HEK293 (cell line): ENCODE measurements around the gene PANX2.
A peak's percentile ranks its signal among the peaks of the same experiment; 100 is the strongest.

Experiments used
- ELK4 ChIP-seq: IDR thresholded peaks from 2 replicates; pipeline ENCODE4 v1.6.1; 2011; ENCODE audit warnings: mild to moderate bottlenecking, low read depth, low read length, borderline replicate concordance
- GFI1B ChIP-seq: fragments of 450-650 bp; formaldehyde crosslinking; IDR thresholded peaks from 2 replicates; pipeline ENCODE4 v1.5.1; 2016; ENCODE audit warnings: missing biosample characterization, missing genetic modification characterization
- GLIS2 ChIP-seq: fragments of 450-650 bp; formaldehyde crosslinking; IDR thresholded peaks from 2 replicates; pipeline ENCODE4 v1.5.1; 2016; ENCODE audit warnings: missing biosample characterization, missing genetic modification characterization
- KLF7 ChIP-seq: fragments of 450-650 bp; formaldehyde crosslinking; IDR thresholded peaks from 2 replicates; pipeline ENCODE4 v1.5.1; 2016; ENCODE audit warnings: missing biosample characterization, missing genetic modification characterization, borderline replicate concordance
- PBX3 ChIP-seq: sonication (generic); formaldehyde crosslinking; IDR thresholded peaks from 2 replicates; pipeline ENCODE4 v1.8.1; 2022; ENCODE audit warnings: mild to moderate bottlenecking, moderate library complexity, missing genetic modification reagents
- PRDM6 ChIP-seq: fragments of 450-650 bp; formaldehyde crosslinking; IDR thresholded peaks from 2 replicates; pipeline ENCODE4 v1.5.1; 2017; ENCODE audit warnings: missing biosample characterization, missing genetic modification characterization
- SALL2 ChIP-seq: fragments of 450-650 bp; formaldehyde crosslinking; IDR thresholded peaks from 2 replicates; pipeline ENCODE4 v1.5.0; 2017; ENCODE audit warnings: missing biosample characterization, mild to moderate bottlenecking, missing genetic modification characterization, borderline replicate concordance
- SP3 ChIP-seq: fragments of 450-650 bp; formaldehyde crosslinking; IDR thresholded peaks from 2 replicates; pipeline ENCODE4 v1.5.1; 2016; ENCODE audit warnings: missing biosample characterization, missing genetic modification characterization
- WT1 ChIP-seq: fragments of 450-650 bp; formaldehyde crosslinking; IDR thresholded peaks from 2 replicates; pipeline ENCODE4 v1.5.1; 2016; ENCODE audit warnings: missing biosample characterization, missing genetic modification characterization
- ZBTB1 ChIP-seq: fragments of 450-650 bp; formaldehyde crosslinking; IDR thresholded peaks from 2 replicates; pipeline ENCODE4 v1.5.1; 2016; ENCODE audit warnings: missing biosample characterization, missing genetic modification characterization
- ZBTB10 ChIP-seq: fragments of 450-650 bp; formaldehyde crosslinking; IDR thresholded peaks from 2 replicates; pipeline ENCODE4 v1.5.1; 2016; ENCODE audit warnings: missing biosample characterization, missing genetic modification characterization
- ZFHX2 ChIP-seq: fragments of 450-650 bp; formaldehyde crosslinking; conservative IDR thresholded peaks from 2 replicates; pipeline ENCODE4 v1.5.1; 2016; ENCODE audit warnings: missing biosample characterization, missing genetic modification characterization
- ZNF133 ChIP-seq: fragments of 450-650 bp; formaldehyde crosslinking; IDR thresholded peaks from 2 replicates; pipeline ENCODE4 v1.5.1; 2016; ENCODE audit warnings: missing biosample characterization, missing genetic modification characterization
- ZNF148 ChIP-seq: fragments of 450-650 bp; formaldehyde crosslinking; IDR thresholded peaks from 2 replicates; pipeline ENCODE4 v1.5.0; 2017; ENCODE audit warnings: missing biosample characterization, missing genetic modification characterization, borderline replicate concordance
- ZNF157 ChIP-seq: fragments of 450-650 bp; formaldehyde crosslinking; IDR thresholded peaks from 2 replicates; pipeline ENCODE4 v1.5.1; 2016; ENCODE audit warnings: missing biosample characterization, missing genetic modification characterization
- ZNF16 ChIP-seq: fragments of 450-650 bp; formaldehyde crosslinking; IDR thresholded peaks from 2 replicates; pipeline ENCODE4 v1.5.1; 2016; ENCODE audit warnings: low read depth, missing biosample characterization, missing genetic modification characterization
- ZNF248 ChIP-seq: fragments of 450-650 bp; formaldehyde crosslinking; IDR thresholded peaks from 2 replicates; pipeline ENCODE4 v1.5.1; 2017; ENCODE audit warnings: missing biosample characterization, missing genetic modification characterization
- ZNF335 ChIP-seq: fragments of 450-650 bp; formaldehyde crosslinking; conservative IDR thresholded peaks from 2 replicates; pipeline ENCODE4 v1.5.1; 2016; ENCODE audit warnings: missing biosample characterization, missing genetic modification characterization
- ZNF416 ChIP-seq: fragments of 450-650 bp; formaldehyde crosslinking; IDR thresholded peaks from 2 replicates; pipeline ENCODE4 v1.5.1; 2016; ENCODE audit warnings: missing biosample characterization, missing genetic modification characterization
- ZNF423 ChIP-seq: fragments of 450-650 bp; formaldehyde crosslinking; IDR thresholded peaks from 2 replicates; pipeline ENCODE4 v1.5.1; 2016; ENCODE audit warnings: missing biosample characterization, missing genetic modification characterization
- ZNF449 ChIP-seq: fragments of 450-650 bp; formaldehyde crosslinking; IDR thresholded peaks from 2 replicates; pipeline ENCODE4 v1.5.1; 2017; ENCODE audit warnings: missing biosample characterization, mild to moderate bottlenecking, missing genetic modification characterization, moderate library complexity
- ZNF501 ChIP-seq: fragments of 450-650 bp; formaldehyde crosslinking; IDR thresholded peaks from 2 replicates; pipeline ENCODE4 v1.5.1; 2016; ENCODE audit warnings: missing biosample characterization, missing genetic modification characterization
- ZNF548 ChIP-seq: fragments of 450-650 bp; formaldehyde crosslinking; IDR thresholded peaks from 2 replicates; pipeline ENCODE4 v1.5.1; 2016; ENCODE audit warnings: missing biosample characterization, missing genetic modification characterization
- ZNF585B ChIP-seq: fragments of 450-650 bp; formaldehyde crosslinking; IDR thresholded peaks from 2 replicates; pipeline ENCODE4 v1.5.1; 2016; ENCODE audit warnings: missing biosample characterization, missing genetic modification characterization
- ZNF623 ChIP-seq: fragments of 450-650 bp; formaldehyde crosslinking; IDR thresholded peaks from 2 replicates; pipeline ENCODE4 v1.5.1; 2016; ENCODE audit warnings: missing biosample characterization, missing genetic modification characterization
- ZNF658 ChIP-seq: fragments of 450-650 bp; formaldehyde crosslinking; IDR thresholded peaks from 2 replicates; pipeline ENCODE4; 2016; ENCODE audit warnings: missing biosample characterization, missing genetic modification characterization
- ZNF660 ChIP-seq: fragments of 450-650 bp; IDR thresholded peaks from 2 replicates; pipeline ENCODE4 v1.5.1; 2018; ENCODE audit warnings: missing biosample characterization, mild to moderate bottlenecking, missing genetic modification characterization
- ZNF704 ChIP-seq: fragments of 450-650 bp; formaldehyde crosslinking; IDR thresholded peaks from 2 replicates; pipeline ENCODE4 v1.5.1; 2016; ENCODE audit warnings: missing biosample characterization, missing genetic modification characterization
- ZNF785 ChIP-seq: fragments of 450-650 bp; formaldehyde crosslinking; IDR thresholded peaks from 2 replicates; pipeline ENCODE4 v1.5.1; 2016; ENCODE audit warnings: missing biosample characterization, missing genetic modification characterization

Gene PANX2

GRCh38 chr22:50190182-50190940 lies 19.8 kb downstream of the PANX2 start (continued):
- TF ChIP-seq ZNF660 (tag by site-specific recombination) (no peak), GFI1B (tag by site-specific recombination) (no peak), ZNF248 (tag by site-specific recombination) (no peak), ZNF16 (tag by site-specific recombination) (no peak), ZNF133 (no peak), KLF7 (tag by site-specific recombination) (peak; percentile 93), ZNF623 (tag by site-specific recombination) (no peak), WT1 (tag by site-specific recombination) (no peak), ZNF704 (tag by site-specific recombination) (no peak), ZNF548 (tag by site-specific recombination) (no peak), SP3 (tag by site-specific recombination) (peak; percentile 72), ZNF157 (tag by site-specific recombination) (no peak), ZNF335 (peak; percentile 46), ZBTB10 (peak; percentile 53; the same call in 1 of the 2 replicates), ZBTB1 (tag by site-specific recombination) (no peak), ZFHX2 (tag by site-specific recombination) (peak; percentile 86), PBX3 (CRISPR knock-in tag) (peak; percentile 11; the same call in 1 of the 2 replicates), ELK4 (no peak), ZNF501 (tag by site-specific recombination) (no peak), SALL2 (tag by site-specific recombination) (no peak), ZNF658 (tag by site-specific recombination) (no peak), ZNF785 (tag by site-specific recombination) (no peak), ZNF585B (tag by site-specific recombination) (no peak), ZNF423 (tag by site-specific recombination) (no peak), ZNF449 (tag by site-specific recombination) (no peak), PRDM6 (tag by site-specific recombination) (no peak), ZNF148 (tag by site-specific recombination) (no peak), GLIS2 (tag by site-specific recombination) (peak; percentile 93), ZNF416 (tag by site-specific recombination) (no peak)
